Measurements from ENCODE around the gene CROCC.

GRCh38 chr1:17002524-17002902, 80.8 kb downstream of the CROCC start:
- TF ChIP-seq FOXP2 (optimal IDR thresholded peaks at IDR 0.05; ENCODE audit: borderline replicate concordance, extremely low read depth, extremely low read length, insufficient read depth) (no peak), POLR2AphosphoS5 (IDR thresholded peaks at IDR 0.05; ENCODE audit: low read depth, low read length) (no peak), REST (IDR thresholded peaks at IDR 0.05; ENCODE audit: insufficient read depth in 1 of 2, low read depth in 2 of 2, low read length in 2 of 2) (no peak), TAF1 (IDR thresholded peaks at IDR 0.05; ENCODE audit: borderline replicate concordance, insufficient read depth, low read length) (no peak)

Data from PFSK-1 (cell line).